Endothelial cell of umbilical vein (primary cell): ENCODE measurements around the gene SPTSSB. TPM values are rescaled to one million over a fixed set of nuclear protein-coding genes. Genes with fewer than 3 reads are reported as not detected.

Experiments
- BruUV-seq: library from RNA; stranded (reverse); fragments of 400-500 nt; replicated peaks from 2 replicates; lab custom pipeline; 2021; lab: Mats Ljungman, UMichigan
- CTCF ChIA-PET: fragments of 300-600, 350-600 bp; sonication (Branson Sonifier 250); formaldehyde crosslinking; loops from one replicate; lab custom pipeline; 2021; ENCODE audit warnings: antibody characterized with exemption, inconsistent platforms; lab: Charles Lee
- POLR2A ChIA-PET: fragments of 300-600, 350-600 bp; sonication (Branson Sonifier 250); formaldehyde crosslinking; loops from one replicate; lab custom pipeline; 2021; ENCODE audit warnings: antibody characterized with exemption, inconsistent platforms; lab: Charles Lee
- DNase-seq: peaks from one replicate; pipeline ENCODE4 v3.0.0-alpha.2; 2011; ENCODE audit warnings: low read depth, low spot score
- FAIRE-seq: peaks from 2 replicates; lab custom pipeline; 2011; peaks lifted over from hg19 to GRCh38; lab: Jason Lieb, UNC
- H2AFZ ChIP-seq: 2 replicates; pipeline ENCODE4 v1.6.0; 2012; ENCODE audit warnings: low read depth, low read length, control low read depth, inconsistent platforms
- H3K27ac ChIP-seq: 2 replicates; pipeline ENCODE4 v1.5.1; 2011; ENCODE audit warnings: low read depth, mild to moderate bottlenecking, control low read depth, low read length, moderate library complexity; ENCODE audit not compliant: insufficient read depth
- H3K27me3 ChIP-seq, 2 experiments: 2 replicates each; pipeline versions ENCODE4 v1.6.0 to v1.6.1; 2011; ENCODE audit warnings: low read length in 2 of 2, mixed read lengths in 1 of 2; ENCODE audit not compliant: control insufficient read depth in 2 of 2, insufficient read depth in 2 of 2
- H3K36me3 ChIP-seq, 2 experiments: 2 replicates in 1 of 2; 3 replicates in 1 of 2; pipeline ENCODE4 v1.5.1; 2011; ENCODE audit warnings: low read length in 2 of 2, mild to moderate bottlenecking in 1 of 2, moderate library complexity in 1 of 2; ENCODE audit not compliant: control insufficient read depth in 2 of 2, insufficient read depth in 2 of 2; ENCODE audit errors: extremely low read depth in 1 of 2
- H3K4me1 ChIP-seq: 3 replicates; pipeline ENCODE4 v1.5.1; 2011; ENCODE audit warnings: mild to moderate bottlenecking, low read length; ENCODE audit not compliant: control insufficient read depth, insufficient read depth; ENCODE audit errors: extremely low read depth
- H3K4me2 ChIP-seq: 2 replicates; pipeline ENCODE4 v1.6.1; 2011; ENCODE audit warnings: low read length, control low read depth, mixed read lengths; ENCODE audit not compliant: insufficient read depth
- H3K4me3 ChIP-seq, 3 experiments: fragments of 200-600 bp in 1 of 3; sonication (generic), shearing (Covaris generic) in 1 of 3; replicated peaks in 1 of 3; 2 replicates each; pipeline ENCODE4 v1.5.1; 2011 to 2016; ENCODE audit warnings: control low read depth in 3 of 3, low read length in 3 of 3, mild to moderate bottlenecking in 2 of 3, inconsistent platforms in 1 of 3, low read depth in 1 of 3, moderate library complexity in 1 of 3; ENCODE audit not compliant: insufficient read depth in 1 of 3
- H3K79me2 ChIP-seq: 2 replicates; pipeline ENCODE4 v1.6.0; 2012; ENCODE audit warnings: low read length, inconsistent platforms; ENCODE audit not compliant: control insufficient read depth, insufficient read depth
- H3K9ac ChIP-seq: replicated peaks from 2 replicates; pipeline ENCODE3; 2011; ENCODE audit warnings: low read length, control low read depth; ENCODE audit not compliant: insufficient read depth; ENCODE audit errors: extremely low read depth
- H3K9me1 ChIP-seq: replicated peaks from 3 replicates; pipeline ENCODE4 v1.6.0; 2011; ENCODE audit warnings: mild to moderate bottlenecking, low read length; ENCODE audit not compliant: control insufficient read depth, insufficient read depth; ENCODE audit errors: extremely low read depth
- H3K9me3 ChIP-seq: replicated peaks from 2 replicates; pipeline ENCODE4 v1.5.1; 2012; ENCODE audit warnings: low read length, inconsistent platforms; ENCODE audit not compliant: control insufficient read depth, insufficient read depth
- H4K20me1 ChIP-seq: replicated peaks from 2 replicates; pipeline ENCODE3; 2011; ENCODE audit warnings: mild to moderate bottlenecking, low read length; ENCODE audit not compliant: control insufficient read depth, insufficient read depth; ENCODE audit errors: extremely low read depth
- EZH2 ChIP-seq: IDR thresholded peaks from 2 replicates; pipeline ENCODE4 v1.6.1; 2012; ENCODE audit warnings: borderline replicate concordance, low read depth, mild to moderate bottlenecking, moderate library complexity, low read length, inconsistent platforms; ENCODE audit not compliant: severe bottlenecking
- FOS ChIP-seq: IDR thresholded peaks from 2 replicates; pipeline ENCODE4 v1.6.1; 2011; ENCODE audit warnings: mild to moderate bottlenecking, low read length, moderate library complexity, borderline replicate concordance; ENCODE audit not compliant: insufficient read depth
- GATA2 ChIP-seq: IDR thresholded peaks from 2 replicates; pipeline ENCODE4 v1.7.0; 2011; ENCODE audit warnings: low read depth, mild to moderate bottlenecking, moderate library complexity, mixed read lengths, low read length; ENCODE audit not compliant: insufficient read length, insufficient read depth
- JUN ChIP-seq: IDR thresholded peaks from 2 replicates; pipeline ENCODE4 v1.6.1; 2011; ENCODE audit warnings: borderline replicate concordance, low read depth; ENCODE audit not compliant: insufficient read length, insufficient read depth
- MYC ChIP-seq: IDR thresholded peaks from one replicate; pipeline ENCODE4 v1.6.1; 2011; ENCODE audit warnings: mild to moderate bottlenecking, low read depth, low read length
- POLR2A ChIP-seq: IDR thresholded peaks from 2 replicates; pipeline ENCODE4 v1.6.1; 2012; ENCODE audit warnings: low read depth, mild to moderate bottlenecking, control low read depth, low read length
- dilution Hi-C: fragments of 300-500 bp; cut with MboI; formaldehyde crosslinking; loops from one replicate; pipeline ENCODE4 v1.15.0; 2019; ENCODE audit warnings: low sequenced_read_pairs; ENCODE audit not compliant: extremely low pct_ligation_motif_present
- intact Hi-C: fragments of 100-400 bp; cut with micrococcal nuclease; formaldehyde crosslinking; loops from one replicate; pipeline ENCODE4 v1.10.0; 2022
- polyA plus RNA-seq, 4 experiments: library from polyadenylated mRNA; depleted of rRNA in 3 of 4; stranded (reverse) in 3 of 4; unstranded in 1 of 4; fragments of >200 nt; gene quantifications; 2 replicates each; pipeline versions ENCODE4 v1.2.1 to v1.2.3, GENCODE V29; 2011 to 2012; ENCODE audit warnings: missing spikeins in 1 of 4
- total RNA-seq: library from RNA; stranded (reverse); gene quantifications from 2 replicates; pipeline ENCODE4 v1.2.3, GENCODE V29; 2021
- TF ChIP-seq, protein P1 (sequence below), 2 donors: IDR thresholded peaks; 1 replicate in 1 of 2; 2 replicates in 1 of 2; pipeline ENCODE4 v1.5.1; 2011; ENCODE audit warnings: low read length in 2 of 2, mild to moderate bottlenecking in 2 of 2, moderate library complexity in 2 of 2, control low read depth in 1 of 2, inconsistent platforms in 1 of 2, low read depth in 1 of 2; ENCODE audit not compliant: insufficient read depth in 1 of 2; ENCODE audit errors: extremely low read depth in 1 of 2

SPTSSB gene
- total and polyA plus RNA-seq, 2 donors (not counting 3 experiments of a cell fraction or from before 2014, with no cell fraction given), result not detected

DNA sequence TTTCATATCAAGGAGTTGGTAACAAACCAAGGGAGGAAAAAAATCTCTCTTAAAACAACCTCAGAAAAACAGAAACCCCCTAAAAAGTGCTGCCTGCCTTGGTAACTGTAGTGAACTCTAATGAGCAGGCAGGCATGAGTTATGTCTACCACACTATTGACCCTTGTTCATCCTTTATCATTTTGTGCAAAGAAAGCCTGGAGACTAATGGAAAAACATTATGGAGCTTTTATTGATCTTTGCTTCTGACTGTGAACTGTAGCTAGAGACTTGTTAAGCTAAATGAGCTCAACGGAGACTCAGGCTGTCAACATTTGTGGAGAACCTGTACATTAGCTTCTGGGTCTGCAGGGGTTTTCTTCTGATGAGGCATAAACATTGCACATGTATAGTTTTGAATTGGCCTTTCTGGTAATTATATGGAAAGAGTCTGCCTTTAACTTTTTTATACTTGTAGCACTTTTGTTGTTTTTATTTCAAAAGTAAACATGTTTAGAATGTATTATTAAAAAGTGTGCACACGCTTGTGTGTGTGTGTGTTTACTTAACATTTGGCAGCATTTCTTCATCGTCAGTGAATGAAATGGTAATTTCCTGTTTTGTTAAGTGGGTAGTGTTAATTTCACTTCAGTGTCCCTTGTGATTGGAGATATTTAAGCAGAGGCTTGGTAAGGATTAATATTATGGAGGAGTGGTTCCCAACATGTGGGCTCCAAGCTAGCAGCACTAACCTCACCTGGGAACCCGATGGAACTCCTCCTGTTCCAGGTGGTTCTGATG is 15.9 kb upstream of the SPTSSB start:
- Histone ChIP-seq H3K4me1 (no peaks in the 10 kb centered on the region), H4K20me1 (no peaks in the 10 kb centered on the region), H3K27me3 (peaks cover under 1 to 13% of the 10 kb centered on the region in 2 experiments), H3K79me2 (no peaks in the 10 kb centered on the region), H3K4me2 (no peak overlapping the region), H3K9me1 (no peaks in the 10 kb centered on the region), H3K27ac (no peak overlapping the region), H3K4me3 (no peak overlapping the region), H3K9ac (no peak overlapping the region), H2AFZ (no peak overlapping the region), H3K36me3 (no peaks in the 10 kb centered on the region), H3K9me3 (no peaks in the 10 kb centered on the region)
- FAIRE-seq, result no peak
- ChIA-PET CTCF (interaction anchor here (1.0 to 1.2 kb wide), 2 partner anchors 22 to 61 kb away, joined by 3 read pairs; no protein-coding TSS in a partner anchor), POLR2A (no interaction called here)
- DNase-seq, result no peak
- dilution Hi-C loops (no loop called here), intact Hi-C loops (no loop called here)
- BruUV-seq, result no TSS peak
- TF ChIP-seq POLR2A (no peak), FOS (no peak), MYC (no peak), EZH2 (no peak), JUN (no peak), GATA2 (no peak)
- TF ChIP-seq, protein P1, sequence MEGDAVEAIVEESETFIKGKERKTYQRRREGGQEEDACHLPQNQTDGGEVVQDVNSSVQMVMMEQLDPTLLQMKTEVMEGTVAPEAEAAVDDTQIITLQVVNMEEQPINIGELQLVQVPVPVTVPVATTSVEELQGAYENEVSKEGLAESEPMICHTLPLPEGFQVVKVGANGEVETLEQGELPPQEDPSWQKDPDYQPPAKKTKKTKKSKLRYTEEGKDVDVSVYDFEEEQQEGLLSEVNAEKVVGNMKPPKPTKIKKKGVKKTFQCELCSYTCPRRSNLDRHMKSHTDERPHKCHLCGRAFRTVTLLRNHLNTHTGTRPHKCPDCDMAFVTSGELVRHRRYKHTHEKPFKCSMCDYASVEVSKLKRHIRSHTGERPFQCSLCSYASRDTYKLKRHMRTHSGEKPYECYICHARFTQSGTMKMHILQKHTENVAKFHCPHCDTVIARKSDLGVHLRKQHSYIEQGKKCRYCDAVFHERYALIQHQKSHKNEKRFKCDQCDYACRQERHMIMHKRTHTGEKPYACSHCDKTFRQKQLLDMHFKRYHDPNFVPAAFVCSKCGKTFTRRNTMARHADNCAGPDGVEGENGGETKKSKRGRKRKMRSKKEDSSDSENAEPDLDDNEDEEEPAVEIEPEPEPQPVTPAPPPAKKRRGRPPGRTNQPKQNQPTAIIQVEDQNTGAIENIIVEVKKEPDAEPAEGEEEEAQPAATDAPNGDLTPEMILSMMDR (IDR thresholded peaks at IDR 0.05; ENCODE audit: extremely low read depth in 1 of 2, insufficient read depth in 1 of 2, low read depth in 1 of 2, low read length in 2 of 2), result no peak
